PC-3 (cell line): Measurements from ENCODE around the gene NKX2-4.

Experiments used
- EZH2phosphoT487 ChIP-seq: fragments of 300-600 bp; sonication (generic); IDR thresholded peaks from 2 replicates; pipeline ENCODE4 v1.6.1; 2018; ENCODE audit warnings: mild to moderate bottlenecking, antibody characterized with exemption, low read length, borderline replicate concordance
- TF ChIP-seq, protein P1 (sequence below): fragments of 300-600 bp; sonication (generic); conservative IDR thresholded peaks from 2 replicates; pipeline ENCODE4 v1.5.1; 2017; ENCODE audit warnings: antibody characterized with exemption, low read depth, mild to moderate bottlenecking, low read length

DNA sequence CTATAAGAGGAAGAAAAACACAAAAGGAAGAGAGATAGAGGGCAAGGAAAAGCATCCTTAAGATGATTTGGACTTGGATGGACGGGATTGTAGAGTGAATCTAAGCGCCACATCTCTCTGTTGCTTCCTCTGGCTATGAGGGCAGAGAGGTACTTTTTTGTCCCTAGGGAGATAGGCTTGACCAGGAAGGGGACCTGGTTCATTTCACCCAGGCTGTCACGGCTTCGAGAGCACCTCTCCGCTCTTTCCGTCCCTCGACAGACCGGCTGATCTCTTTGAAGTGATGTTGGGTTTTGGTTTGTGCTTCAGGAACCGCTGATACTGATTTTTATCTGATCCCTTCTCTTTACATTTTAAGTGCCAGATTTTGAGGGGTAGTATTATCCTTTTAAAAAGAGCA, 19.6 kb downstream of the NKX2-4 start:
- TF ChIP-seq, protein P1, sequence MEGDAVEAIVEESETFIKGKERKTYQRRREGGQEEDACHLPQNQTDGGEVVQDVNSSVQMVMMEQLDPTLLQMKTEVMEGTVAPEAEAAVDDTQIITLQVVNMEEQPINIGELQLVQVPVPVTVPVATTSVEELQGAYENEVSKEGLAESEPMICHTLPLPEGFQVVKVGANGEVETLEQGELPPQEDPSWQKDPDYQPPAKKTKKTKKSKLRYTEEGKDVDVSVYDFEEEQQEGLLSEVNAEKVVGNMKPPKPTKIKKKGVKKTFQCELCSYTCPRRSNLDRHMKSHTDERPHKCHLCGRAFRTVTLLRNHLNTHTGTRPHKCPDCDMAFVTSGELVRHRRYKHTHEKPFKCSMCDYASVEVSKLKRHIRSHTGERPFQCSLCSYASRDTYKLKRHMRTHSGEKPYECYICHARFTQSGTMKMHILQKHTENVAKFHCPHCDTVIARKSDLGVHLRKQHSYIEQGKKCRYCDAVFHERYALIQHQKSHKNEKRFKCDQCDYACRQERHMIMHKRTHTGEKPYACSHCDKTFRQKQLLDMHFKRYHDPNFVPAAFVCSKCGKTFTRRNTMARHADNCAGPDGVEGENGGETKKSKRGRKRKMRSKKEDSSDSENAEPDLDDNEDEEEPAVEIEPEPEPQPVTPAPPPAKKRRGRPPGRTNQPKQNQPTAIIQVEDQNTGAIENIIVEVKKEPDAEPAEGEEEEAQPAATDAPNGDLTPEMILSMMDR: no peak
- TF ChIP-seq EZH2phosphoT487: no peak
